ENCODE measurements around the gene KIF22. TPM values are rescaled to one million over a fixed set of nuclear protein-coding genes. Genes with fewer than 3 reads are reported as not detected.

Gene KIF22
- total RNA-seq (2022), result 130 and 134 TPM in 2 replicates
- Bru-seq, nascent RNA, result percentile 82 among the genes with signal in this experiment
- BruChase-seq, experiment 1, labeled RNA remaining after a 6-hour chase, result percentile 91 among the genes with signal in this experiment
- percentile 88 among the genes with signal in this experiment for BruChase-seq, experiment 2, labeled RNA remaining after a 2-hour chase
- long read RNA-seq, transcript KIF22-201 (14 exons, 2,113 nt), result major isoform, 202 of 262 reads
- long read RNA-seq, partial matches to known transcripts, result 19 of 262 reads
- long read RNA-seq, other reads (novel, unspliced or antisense), result 41 of 262 reads

GRCh38 chr16:29790183-29790948 lies at the start of gene KIF22:
Gene KIF22, plus strand, starts transcription at chr16:29790751. Its CDS starts 9 bp downstream, at chr16:29790760.
- CTCF ChIA-PET, result interaction anchor here (0.6 to 1.8 kb wide), 13 partner anchors 9 to 860 kb away, joined by 3 to 11 read pairs (median 5); partner anchors contain the start of genes MVP, PAGR1 and SEZ6L2
- peaks cover 31% of the 10 kb centered on the region for H3K36me3 Mint-ChIP-seq (ENCODE audit: insufficient read depth, unreplicated experiment)
- H3K27me3 Mint-ChIP-seq (ENCODE audit: unreplicated experiment), result no peaks in the 10 kb centered on the region
- H3K4me1 Mint-ChIP-seq (ENCODE audit: low read depth, unreplicated experiment), result peaks cover 25% of the 10 kb centered on the region
- peak; percentile 84 for TF ChIP-seq CTCF (IDR thresholded peaks at IDR 0.05; ENCODE audit: unreplicated experiment)
- peak within 1 kb of the TSS; percentile 87 for H3K4me3 Mint-ChIP-seq (ENCODE audit: low read depth, unreplicated experiment)
- no TSS peak for BruUV-seq (replicated peaks)
- peak; percentile 100 for DNase-seq
- no peaks in the 10 kb centered on the region for H3K9me3 Mint-ChIP-seq (ENCODE audit: low read depth, unreplicated experiment)
- intact Hi-C loops (cut with micrococcal nuclease; ENCODE audit: unreplicated experiment), result no loop called here
- H3K27ac Mint-ChIP-seq (ENCODE audit: unreplicated experiment), result peak within 1 kb of the TSS; percentile 80

- H3K4me3 Mint-ChIP-seq (ENCODE audit: low read depth, unreplicated experiment), result no peak overlapping the region
- H3K4me1 Mint-ChIP-seq (ENCODE audit: low read depth, unreplicated experiment), result peaks cover 10% of the 10 kb centered on the region
- H3K27ac Mint-ChIP-seq (ENCODE audit: unreplicated experiment), result no peak overlapping the region
- DNase-seq, result no peak
- H3K27me3 Mint-ChIP-seq (ENCODE audit: unreplicated experiment), result peaks cover 10% of the 10 kb centered on the region
- intact Hi-C loops (cut with micrococcal nuclease; ENCODE audit: unreplicated experiment), result no loop called here
- no peaks in the 10 kb centered on the region for H3K36me3 Mint-ChIP-seq (ENCODE audit: insufficient read depth, unreplicated experiment)
- no peaks in the 10 kb centered on the region for H3K9me3 Mint-ChIP-seq (ENCODE audit: low read depth, unreplicated experiment)
- CTCF ChIA-PET, result interaction anchor here (0.8 kb wide), 1 partner anchor 26 kb away, joined by 7 read pairs; no protein-coding TSS in a partner anchor
- no TSS peak for BruUV-seq (replicated peaks)
- TF ChIP-seq CTCF (IDR thresholded peaks at IDR 0.05; ENCODE audit: unreplicated experiment), result no peak
Measured at GRCh38 chr16:29742683-29743275, 47.8 kb upstream of the KIF22 start.

GRCh38 chr16:29743475-29743826 lies 47.1 kb upstream of the KIF22 start:
- Mint-ChIP-seq H3K4me3 (ENCODE audit: low read depth, unreplicated experiment) (no peak overlapping the region), H3K36me3 (ENCODE audit: insufficient read depth, unreplicated experiment) (no peaks in the 10 kb centered on the region), H3K4me1 (ENCODE audit: low read depth, unreplicated experiment) (peaks cover 3% of the 10 kb centered on the region), H3K27me3 (ENCODE audit: unreplicated experiment) (peaks cover 10% of the 10 kb centered on the region), H3K27ac (ENCODE audit: unreplicated experiment) (no peak overlapping the region), H3K9me3 (ENCODE audit: low read depth, unreplicated experiment) (no peaks in the 10 kb centered on the region)
- intact Hi-C loops (cut with micrococcal nuclease; ENCODE audit: unreplicated experiment), result no loop called here
- no peak for TF ChIP-seq CTCF (IDR thresholded peaks at IDR 0.05; ENCODE audit: unreplicated experiment)
- CTCF ChIA-PET, result interaction anchor here (0.8 kb wide), 1 partner anchor 27 kb away, joined by 7 read pairs; no protein-coding TSS in a partner anchor
- no peak for DNase-seq
- BruUV-seq (replicated peaks), result no TSS peak

GRCh38 chr16:29743827-29744531 lies 46.6 kb upstream of the KIF22 start:
- Mint-ChIP-seq H3K9me3 (ENCODE audit: low read depth, unreplicated experiment) (no peaks in the 10 kb centered on the region), H3K27me3 (ENCODE audit: unreplicated experiment) (peaks cover 10% of the 10 kb centered on the region), H3K27ac (ENCODE audit: unreplicated experiment) (no peak overlapping the region), H3K36me3 (ENCODE audit: insufficient read depth, unreplicated experiment) (no peaks in the 10 kb centered on the region), H3K4me1 (ENCODE audit: low read depth, unreplicated experiment) (no peaks in the 10 kb centered on the region), H3K4me3 (ENCODE audit: low read depth, unreplicated experiment) (no peak overlapping the region)
- no TSS peak for BruUV-seq (replicated peaks)
- TF ChIP-seq CTCF (IDR thresholded peaks at IDR 0.05; ENCODE audit: unreplicated experiment), result no peak
- intact Hi-C loops (cut with micrococcal nuclease; ENCODE audit: unreplicated experiment), result no loop called here
- CTCF ChIA-PET, result interaction anchor here (0.8 kb wide), 1 partner anchor 27 kb away, joined by 7 read pairs; no protein-coding TSS in a partner anchor
- DNase-seq, result no peak

Measured in Calu3 (cell line).